IgD-negative memory B cell (primary cell): ENCODE measurements around the gene SNCAIP. TPM values are rescaled to one million over a fixed set of nuclear protein-coding genes. Genes with fewer than 3 reads are reported as not detected.
"Not testable (repeated sequence)": the region's sequence is repeated elsewhere in the genome, so short reads cannot be mapped to it uniquely, and the experiment has no call there.

Experiments
- H3K27ac Mint-ChIP-seq, 3 donors: one replicate each; pipeline ENCODE4 v1.8.0; 2020 to 2022; ENCODE audit warnings: mild to moderate bottlenecking in 3 of 3, mixed read lengths in 3 of 3, moderate library complexity in 1 of 3
- H3K27me3 Mint-ChIP-seq: one replicate; pipeline ENCODE4 v1.8.0; 2021; ENCODE audit warnings: mixed read lengths
- H3K36me3 Mint-ChIP-seq: one replicate; pipeline ENCODE4 v1.8.0; 2020; ENCODE audit warnings: mild to moderate bottlenecking, mixed read lengths
- H3K4me1 Mint-ChIP-seq, 3 donors: one replicate each; pipeline ENCODE4 v1.8.0; 2020 to 2022; ENCODE audit warnings: mixed read lengths in 3 of 3, mild to moderate bottlenecking in 1 of 3
- H3K4me3 Mint-ChIP-seq, 4 donors: one replicate each; pipeline ENCODE4 v1.8.0; 2020 to 2022; ENCODE audit warnings: mild to moderate bottlenecking in 4 of 4, mixed read lengths in 4 of 4, moderate library complexity in 3 of 4
- H3K9me3 Mint-ChIP-seq, 3 donors: one replicate each; pipeline ENCODE4 v1.8.0; 2020 to 2021; ENCODE audit warnings: mixed read lengths in 3 of 3, mild to moderate bottlenecking in 1 of 3
- polyA plus RNA-seq: library from polyadenylated mRNA; unstranded; fragments of 300-500 nt; fragmentation: Illumina TruSeq; gene quantifications from one replicate; pipeline ENCODE4 v1.2.3, GENCODE V29; 2021

The SNCAIP gene
- polyA plus RNA-seq, 1 donor from 2014 or later: not detected

- Mint-ChIP-seq H3K27ac (no peak overlapping the region), H3K4me1 (no peaks in the 10 kb centered on the region), H3K9me3 (peaks cover 0 to 7% (median 4%) of the 10 kb centered on the region in 3 donors), H3K27me3 (no peaks in the 10 kb centered on the region), H3K4me3 (no peak overlapping the region), H3K36me3 (no peaks in the 10 kb centered on the region)
Measured at GRCh38 chr5:122330881-122331280, 18.8 kb downstream of the SNCAIP start.

DNA sequence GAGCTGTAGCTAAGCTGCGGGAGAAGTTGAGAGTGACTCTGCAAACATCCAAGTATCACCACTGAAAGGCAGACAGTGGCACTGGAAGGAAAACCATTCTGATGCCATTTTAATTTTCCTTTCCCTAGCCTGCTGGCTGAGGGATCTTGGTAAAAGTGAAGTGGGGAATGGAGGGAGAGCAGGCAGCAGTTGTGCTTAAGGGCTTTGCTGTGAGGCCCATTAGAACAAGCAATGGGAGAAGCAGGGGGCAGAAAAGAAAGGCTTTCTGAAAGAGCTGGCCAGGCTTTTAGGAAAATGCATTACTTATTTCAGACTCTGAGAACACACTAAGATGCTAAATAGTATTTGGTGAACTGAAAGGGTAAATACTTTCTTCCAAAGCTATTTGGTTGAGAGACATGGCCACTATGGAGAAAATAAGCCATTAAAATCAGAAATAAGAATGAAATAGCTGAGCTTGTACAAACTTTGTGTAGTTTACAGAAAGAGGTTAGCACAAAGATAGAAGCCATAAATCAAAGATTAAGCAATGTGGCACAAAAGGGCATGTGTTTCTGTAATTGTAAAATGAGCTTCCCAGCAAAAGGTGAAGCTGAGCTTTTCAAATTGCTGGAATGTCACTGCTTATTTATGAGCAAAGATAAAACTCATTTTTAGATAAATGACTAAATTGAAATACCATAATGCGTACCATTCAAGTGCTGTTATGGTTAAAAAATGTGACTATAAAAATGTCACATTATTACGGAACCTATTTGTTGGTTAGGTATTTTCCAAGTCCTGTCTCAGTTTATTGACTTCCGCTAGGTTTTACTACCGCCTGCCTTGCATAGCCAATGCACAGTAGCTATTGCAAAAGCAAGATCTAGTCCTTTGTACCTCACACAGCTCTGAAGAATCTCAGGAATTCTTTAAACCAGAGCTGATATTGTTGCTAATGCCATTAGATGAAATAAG is 20.8 kb downstream of the SNCAIP start:
- H3K27me3 Mint-ChIP-seq: no peaks in the 10 kb centered on the region
- peak overlapping the region in 1 of 3 donors; percentile 48 for H3K27ac Mint-ChIP-seq
- H3K9me3 Mint-ChIP-seq: peaks cover 0 to 5% (median 0%) of the 10 kb centered on the region in 3 donors
- no peaks in the 10 kb centered on the region for H3K36me3 Mint-ChIP-seq
- no peaks in the 10 kb centered on the region for H3K4me1 Mint-ChIP-seq
- no peak overlapping the region for H3K4me3 Mint-ChIP-seq

DNA sequence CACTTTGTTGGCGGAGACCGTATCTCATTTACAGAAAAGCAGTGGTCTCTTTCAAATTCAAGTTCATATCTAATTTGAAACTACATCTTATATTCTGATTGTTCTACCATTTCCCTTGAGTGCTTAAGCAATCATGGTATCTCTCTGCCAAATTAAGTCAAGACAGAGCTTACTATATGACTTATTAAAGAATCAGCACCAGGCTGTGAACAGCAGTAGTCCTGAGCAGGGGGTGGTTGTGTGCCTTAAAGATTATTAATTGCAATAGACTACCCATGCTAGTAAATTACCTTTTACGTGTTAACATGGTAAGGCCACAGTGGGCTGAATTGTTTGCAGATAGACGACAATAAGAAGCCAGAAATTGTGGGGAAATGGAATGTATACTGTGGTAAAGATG is 21.5 kb downstream of the SNCAIP start:
- Mint-ChIP-seq H3K4me1 (no peaks in the 10 kb centered on the region), H3K9me3 (no peaks in the 10 kb centered on the region), H3K27ac (no peak overlapping the region), H3K27me3 (no peaks in the 10 kb centered on the region), H3K36me3 (no peaks in the 10 kb centered on the region), H3K4me3 (no peak overlapping the region)

- H3K9me3 Mint-ChIP-seq: no peaks in the 10 kb centered on the region
Measured at GRCh38 chr5:122339591-122339990, 27.6 kb downstream of the SNCAIP start.

DNA sequence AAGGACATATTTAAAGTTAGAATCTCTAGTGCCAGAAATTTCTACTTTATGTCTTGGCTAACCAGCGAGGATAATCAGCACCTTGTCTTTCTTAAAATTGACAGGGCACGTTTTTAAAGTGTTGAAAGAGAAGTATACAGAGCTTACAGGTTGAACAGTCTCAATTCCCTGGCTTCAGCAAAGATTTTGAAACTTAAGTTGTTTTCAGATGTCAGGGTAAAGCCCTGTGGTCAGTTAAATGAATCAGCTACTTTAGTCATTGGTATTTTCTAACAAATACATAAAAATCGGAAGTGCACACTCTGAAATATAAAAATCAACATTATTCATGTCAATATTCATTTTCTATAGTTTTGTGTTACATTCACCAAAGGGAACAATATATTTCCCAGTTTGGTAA is 29.1 kb downstream of the SNCAIP start:
- Mint-ChIP-seq H3K27ac (no peak overlapping the region), H3K9me3 (no peaks in the 10 kb centered on the region), H3K4me3 (no peak overlapping the region), H3K4me1 (no peaks in the 10 kb centered on the region), H3K36me3 (no peaks in the 10 kb centered on the region), H3K27me3 (no peaks in the 10 kb centered on the region)

More at GRCh38 chr5:122339591-122339990, 27.6 kb downstream of the SNCAIP start:
- Mint-ChIP-seq H3K36me3 (no peaks in the 10 kb centered on the region), H3K27me3 (no peaks in the 10 kb centered on the region), H3K4me1 (no peaks in the 10 kb centered on the region), H3K27ac (no peak overlapping the region), H3K4me3 (no peak overlapping the region)

- H3K4me1 Mint-ChIP-seq: no peaks in the 10 kb centered on the region
- H3K4me3 Mint-ChIP-seq: no peak overlapping the region
- no peaks in the 10 kb centered on the region for H3K27me3 Mint-ChIP-seq
- no peaks in the 10 kb centered on the region for H3K9me3 Mint-ChIP-seq
- no peak overlapping the region for H3K27ac Mint-ChIP-seq
- no peaks in the 10 kb centered on the region for H3K36me3 Mint-ChIP-seq
Measured at GRCh38 chr5:122342256-122342655, 30.2 kb downstream of the SNCAIP start.

DNA sequence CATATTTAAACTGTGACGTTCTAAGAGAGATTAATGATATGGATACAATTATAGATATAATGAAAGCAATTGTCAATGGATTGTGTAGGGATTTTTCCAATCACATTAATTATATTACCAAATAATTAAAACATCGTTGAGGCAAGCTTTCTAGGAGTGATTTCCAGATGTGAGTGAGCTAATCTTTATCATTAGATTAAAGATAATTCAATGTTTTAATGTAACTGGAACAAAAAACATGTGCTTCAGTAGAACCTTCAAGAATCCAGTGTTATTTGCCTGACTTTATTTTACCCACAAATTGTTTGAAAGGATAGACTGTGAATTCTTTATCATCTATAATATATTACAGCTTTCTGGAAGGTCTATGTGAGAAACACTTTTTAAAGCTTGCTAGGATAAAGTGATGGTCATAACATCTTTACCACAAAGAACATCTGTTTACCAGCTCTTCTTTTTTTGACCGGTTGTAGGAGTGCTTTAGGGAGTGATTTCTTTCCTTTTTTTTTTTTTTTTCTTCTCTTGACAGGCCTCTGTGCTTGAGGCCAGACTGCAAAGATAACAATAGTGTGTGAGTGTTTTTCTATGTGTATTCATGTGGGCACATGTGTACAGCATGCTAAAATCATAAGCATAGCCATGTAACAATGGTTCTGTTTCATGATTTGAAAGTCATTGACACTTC is 35.0 kb downstream of the SNCAIP start:
- H3K9me3 Mint-ChIP-seq: peaks cover 0 to 1% (median 0%) of the 10 kb centered on the region in 3 donors
- H3K4me3 Mint-ChIP-seq: no peak overlapping the region
- no peaks in the 10 kb centered on the region for H3K27me3 Mint-ChIP-seq
- H3K4me1 Mint-ChIP-seq: no peaks in the 10 kb centered on the region
- no peak overlapping the region for H3K27ac Mint-ChIP-seq
- no peaks in the 10 kb centered on the region for H3K36me3 Mint-ChIP-seq

DNA sequence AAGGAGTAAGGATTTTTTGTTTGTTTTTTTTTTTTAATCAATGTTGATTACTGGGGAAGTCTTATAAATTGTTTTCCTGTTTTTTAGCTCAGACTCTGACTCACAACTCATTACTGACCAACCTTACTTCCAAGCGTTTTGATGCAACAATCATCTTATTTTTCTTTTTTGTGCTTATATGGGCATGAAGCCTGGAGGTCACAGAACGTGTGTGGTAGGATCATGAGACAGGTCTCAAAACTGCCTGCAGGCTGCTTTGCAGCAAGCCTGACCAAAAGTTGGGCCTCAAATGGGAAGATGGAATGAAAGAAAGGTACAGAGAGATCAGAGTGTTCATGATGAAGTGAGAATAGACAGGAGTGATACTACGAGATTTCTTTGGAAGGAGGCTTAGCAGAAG is 38.5 kb downstream of the SNCAIP start:
- H3K27me3 Mint-ChIP-seq: no peaks in the 10 kb centered on the region
- H3K9me3 Mint-ChIP-seq: peaks cover 0 to 4% (median 0%) of the 10 kb centered on the region in 3 donors
- H3K27ac Mint-ChIP-seq: no peak overlapping the region

GRCh38 chr5:122351416-122352157 is 39.5 kb downstream of the SNCAIP start:
- Mint-ChIP-seq H3K4me3 (no peak overlapping the region), H3K27me3 (no peaks in the 10 kb centered on the region), H3K36me3 (no peaks in the 10 kb centered on the region), H3K9me3 (peaks cover 0 to 5% (median 0%) of the 10 kb centered on the region in 3 donors), H3K4me1 (no peaks in the 10 kb centered on the region), H3K27ac (no peak overlapping the region)

More for the DNA sequence above, 38.5 kb downstream of the SNCAIP start:
- Mint-ChIP-seq H3K4me1 (no peaks in the 10 kb centered on the region), H3K36me3 (no peaks in the 10 kb centered on the region), H3K4me3 (no peak overlapping the region)

DNA sequence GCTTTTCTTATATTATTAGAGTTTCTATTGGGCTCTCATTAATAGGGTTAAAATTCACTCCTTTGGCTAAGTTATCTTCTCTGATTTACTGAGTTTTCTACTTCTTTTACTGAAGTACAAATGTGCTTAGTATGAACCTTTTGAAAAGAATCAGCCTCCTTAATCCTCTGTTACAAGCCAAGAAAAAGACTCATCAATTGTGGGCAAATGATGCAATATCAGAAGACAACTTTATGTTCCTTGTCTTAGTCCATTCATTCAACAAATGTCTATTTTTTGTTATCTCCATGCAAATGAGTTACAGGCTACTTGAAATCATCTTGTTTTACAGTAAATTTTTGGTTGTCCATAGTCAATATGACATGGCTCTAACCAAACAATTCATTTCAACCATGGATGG is 40.3 kb downstream of the SNCAIP start:
- Mint-ChIP-seq H3K27ac (no peak overlapping the region), H3K4me3 (no peak overlapping the region), H3K36me3 (no peaks in the 10 kb centered on the region), H3K9me3 (peaks cover 0 to 6% (median 0%) of the 10 kb centered on the region in 3 donors), H3K27me3 (no peaks in the 10 kb centered on the region), H3K4me1 (no peaks in the 10 kb centered on the region)

DNA sequence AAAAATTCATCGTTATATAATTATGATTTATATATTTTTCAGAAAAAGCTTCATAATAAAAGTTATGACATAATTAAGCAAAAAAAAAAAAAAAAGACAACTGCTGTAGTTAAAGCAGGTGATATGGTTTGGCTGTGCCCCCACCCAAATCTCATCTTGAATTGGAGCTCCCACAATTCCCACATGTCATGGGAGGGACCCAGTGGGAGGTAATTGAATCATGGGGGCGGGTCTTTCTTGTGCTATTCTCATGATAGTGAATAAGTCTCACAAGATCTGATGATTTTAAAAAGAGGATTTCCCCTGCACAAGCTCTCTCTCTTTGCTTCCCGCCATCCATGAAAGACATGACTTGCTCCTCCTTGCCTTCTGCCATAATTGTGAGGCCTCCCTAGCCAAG is 41.3 kb downstream of the SNCAIP start:
- H3K27me3 Mint-ChIP-seq, H3K4me1 Mint-ChIP-seq, H3K36me3 Mint-ChIP-seq, H3K4me3 Mint-ChIP-seq, H3K27ac Mint-ChIP-seq, H3K9me3 Mint-ChIP-seq: not testable (repeated sequence)

- H3K27me3 Mint-ChIP-seq: no peaks in the 10 kb centered on the region
- peaks cover 0 to 5% (median 0%) of the 10 kb centered on the region in 3 donors for H3K9me3 Mint-ChIP-seq
- H3K36me3 Mint-ChIP-seq: no peaks in the 10 kb centered on the region
- no peaks in the 10 kb centered on the region for H3K4me1 Mint-ChIP-seq
- no peak overlapping the region for H3K27ac Mint-ChIP-seq
- H3K4me3 Mint-ChIP-seq: no peak overlapping the region
Measured at GRCh38 chr5:122354293-122354692, 42.3 kb downstream of the SNCAIP start.

DNA sequence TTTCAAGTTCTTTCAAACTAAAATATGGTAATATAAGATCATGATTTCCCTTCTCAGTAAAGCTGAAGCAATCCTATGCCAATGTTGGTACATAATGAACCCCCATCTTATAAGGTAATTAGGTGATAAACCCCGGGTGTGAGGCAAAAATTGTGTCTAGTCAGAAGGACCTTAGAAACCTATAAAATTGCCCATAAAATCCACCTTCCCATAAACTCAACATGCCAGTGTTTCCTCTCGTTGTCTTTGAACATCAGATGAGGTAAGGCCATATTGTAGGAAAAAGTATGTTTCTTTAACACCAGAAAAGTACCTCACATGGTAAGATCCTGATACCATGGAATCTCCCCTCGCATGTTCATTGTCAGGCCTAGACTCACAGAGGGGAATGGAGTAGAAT is 43.3 kb downstream of the SNCAIP start:
- no peaks in the 10 kb centered on the region for H3K36me3 Mint-ChIP-seq
- H3K4me3 Mint-ChIP-seq: no peak overlapping the region
- H3K27ac Mint-ChIP-seq: no peak overlapping the region
- peaks cover 0 to 5% (median 0%) of the 10 kb centered on the region in 3 donors for H3K9me3 Mint-ChIP-seq
- no peaks in the 10 kb centered on the region for H3K4me1 Mint-ChIP-seq
- no peaks in the 10 kb centered on the region for H3K27me3 Mint-ChIP-seq

DNA sequence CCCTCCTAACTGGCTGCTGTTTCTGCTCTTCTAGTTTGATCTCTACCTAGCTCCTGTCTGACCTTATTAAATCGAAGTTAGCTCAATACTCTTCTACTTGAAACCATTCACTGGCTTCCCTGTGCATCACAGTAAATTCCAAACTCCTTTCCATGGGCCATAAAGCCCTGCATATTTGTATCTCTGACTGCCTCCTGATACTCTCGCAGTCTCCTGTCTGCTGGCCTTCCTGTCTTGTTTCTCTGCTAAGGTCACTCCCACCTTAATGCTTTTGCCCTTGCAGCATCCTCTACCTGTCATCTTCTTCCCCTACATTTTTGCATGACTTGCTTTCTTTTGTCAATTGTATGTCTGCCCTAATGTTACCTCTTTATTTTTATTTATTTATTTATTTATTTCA is 44.8 kb downstream of the SNCAIP start:
- Mint-ChIP-seq H3K27me3 (no peaks in the 10 kb centered on the region), H3K27ac (no peak overlapping the region), H3K4me1 (no peaks in the 10 kb centered on the region), H3K36me3 (no peaks in the 10 kb centered on the region), H3K4me3 (no peak overlapping the region), H3K9me3 (peaks cover 0 to 5% (median 0%) of the 10 kb centered on the region in 3 donors)

DNA sequence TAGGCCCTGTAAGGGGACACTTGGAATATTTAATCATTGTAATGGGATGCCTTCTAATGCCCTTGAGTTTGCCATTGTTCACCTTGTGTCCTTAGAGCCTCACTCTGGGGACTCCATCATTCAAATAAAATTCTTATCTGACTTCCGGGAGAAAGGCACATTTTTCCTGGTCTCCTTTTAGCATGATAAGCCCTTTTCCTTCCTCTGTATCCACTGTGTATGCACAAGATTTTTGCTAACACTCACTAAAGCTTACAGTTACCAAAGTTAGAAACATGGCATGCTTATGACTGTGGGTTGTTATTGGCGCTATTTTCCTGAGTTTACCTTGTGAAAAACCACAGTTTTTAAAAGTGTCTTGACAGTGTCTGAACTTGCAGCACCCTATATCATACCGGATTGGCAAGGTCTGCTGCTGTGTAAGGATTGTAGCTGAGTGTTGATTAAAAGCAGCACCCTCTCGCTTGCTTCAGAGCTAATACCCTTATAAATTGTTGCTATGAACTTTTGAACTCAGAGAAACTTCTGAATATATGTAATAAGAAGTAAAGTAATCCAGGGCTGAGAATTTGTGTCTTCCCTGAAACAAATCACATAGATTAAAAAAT is 46.4 kb downstream of the SNCAIP start:
- no peaks in the 10 kb centered on the region for H3K4me1 Mint-ChIP-seq
- no peak overlapping the region for H3K27ac Mint-ChIP-seq
- no peaks in the 10 kb centered on the region for H3K27me3 Mint-ChIP-seq
- no peaks in the 10 kb centered on the region for H3K36me3 Mint-ChIP-seq
- H3K4me3 Mint-ChIP-seq: no peak overlapping the region
- peaks cover 0 to 5% (median 0%) of the 10 kb centered on the region in 3 donors for H3K9me3 Mint-ChIP-seq
